ENCODE measurements around the gene DOCK8. TPM values are rescaled to one million over a fixed set of nuclear protein-coding genes. Genes with fewer than 3 reads are reported as not detected.
"Not testable (repeated sequence)": the region's sequence is repeated elsewhere in the genome, so short reads cannot be mapped to it uniquely, and the experiment has no call there.

The DOCK8 gene
- total RNA-seq (2014; rRNA removed; shearing (Covaris generic)) = 0.12 and 0.69 TPM in 2 replicates
- 0.70 TPM in 1 of 2 replicates, not detected in the other for polyA plus RNA-seq (2014; cell fraction: nucleus; rRNA removed)

- peak; percentile 12 for DNase-seq (ENCODE audit: extremely low read depth, low read depth)
These were observed at the start of gene DOCK8 for GRCh38 chr9:214648-215493. DOCK8 (plus strand) TSS chr9:214865; CDS start chr9:214977, 112 bp downstream.

GRCh38 chr9:169757-170156, 44.9 kb upstream of the DOCK8 start:
- not testable (repeated sequence) for DNase-seq (ENCODE audit: extremely low read depth, low read depth)

DNA sequence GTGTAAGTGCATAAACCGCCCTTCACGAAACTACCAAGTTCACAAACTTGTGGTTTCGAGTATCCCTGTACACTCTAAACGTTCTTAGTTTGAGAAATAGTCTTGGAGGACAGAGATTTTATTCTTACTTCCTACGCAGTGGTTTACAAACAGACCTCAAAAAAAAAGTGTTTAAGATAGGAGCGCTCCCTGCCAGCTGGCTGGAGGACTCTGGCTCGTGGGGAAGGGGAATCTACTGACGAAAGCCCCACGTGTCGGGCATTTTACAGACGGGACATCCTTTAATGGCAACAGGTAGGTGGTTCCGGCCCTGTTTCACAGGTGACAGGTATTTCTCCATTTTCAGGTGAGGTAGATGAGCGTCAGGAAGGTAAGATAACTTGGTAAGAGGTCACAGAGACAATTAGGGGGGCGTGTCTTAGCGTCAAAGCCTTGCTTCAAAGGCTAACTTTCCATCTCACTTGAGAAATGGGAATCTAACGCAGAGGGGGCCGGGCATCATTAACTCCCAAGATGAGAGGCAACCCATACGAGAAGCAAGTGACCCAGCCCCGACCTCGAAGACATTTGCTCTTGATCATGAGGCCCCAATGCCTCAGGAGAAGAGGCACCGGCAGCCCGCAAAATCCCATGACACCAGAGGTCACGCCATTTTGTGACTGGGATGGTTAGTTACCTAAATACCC, 36.4 kb upstream of the DOCK8 start:
- not testable (repeated sequence) for DNase-seq (ENCODE audit: extremely low read depth, low read depth)

- peak; percentile 55 for DNase-seq (ENCODE audit: extremely low read depth, low read depth)
These were observed 35.7 kb upstream of the DOCK8 start, which contains the start of gene ZNG1A for GRCh38 chr9:178970-179383. ZNG1A (minus strand) TSS chr9:179056; CDS start chr9:178969, 87 bp downstream.

- not testable (repeated sequence) for DNase-seq (ENCODE audit: extremely low read depth, low read depth)
These were observed 15.1 kb upstream of the DOCK8 start for GRCh38 chr9:199601-200000.

GRCh38 chr9:206481-206880, 8.2 kb upstream of the DOCK8 start:
- no peak for DNase-seq (ENCODE audit: extremely low read depth, low read depth)

GRCh38 chr9:209143-209758, 5.4 kb upstream of the DOCK8 start:
- DNase-seq (ENCODE audit: extremely low read depth, low read depth) = no peak

- no peak for DNase-seq (ENCODE audit: extremely low read depth, low read depth)
These were observed 3.6 kb upstream of the DOCK8 start for GRCh38 chr9:211036-211435.

DNA sequence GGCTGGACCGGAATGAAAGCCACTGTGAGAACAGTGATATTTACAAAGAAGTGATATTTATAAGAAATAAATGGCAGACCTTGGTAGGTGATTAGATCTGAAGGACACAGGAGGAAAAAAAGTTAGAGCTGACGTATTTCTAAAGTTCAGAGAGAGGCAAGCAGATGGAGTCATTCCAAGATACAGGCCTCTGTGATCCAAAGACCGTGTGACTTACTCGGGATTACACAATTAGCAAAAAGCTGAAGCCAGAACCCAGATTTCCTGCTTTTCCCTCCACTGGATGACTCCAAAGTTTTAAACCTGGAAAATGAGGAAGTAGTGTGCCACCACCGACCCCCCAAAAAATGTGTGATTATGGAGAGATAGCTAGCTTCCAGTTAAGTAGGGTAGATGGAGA, 3.1 kb upstream of the DOCK8 start:
- no peak for DNase-seq (ENCODE audit: extremely low read depth, low read depth)

GRCh38 chr9:212297-212696, 2.4 kb upstream of the DOCK8 start:
- DNase-seq (ENCODE audit: extremely low read depth, low read depth) = no peak

DNA sequence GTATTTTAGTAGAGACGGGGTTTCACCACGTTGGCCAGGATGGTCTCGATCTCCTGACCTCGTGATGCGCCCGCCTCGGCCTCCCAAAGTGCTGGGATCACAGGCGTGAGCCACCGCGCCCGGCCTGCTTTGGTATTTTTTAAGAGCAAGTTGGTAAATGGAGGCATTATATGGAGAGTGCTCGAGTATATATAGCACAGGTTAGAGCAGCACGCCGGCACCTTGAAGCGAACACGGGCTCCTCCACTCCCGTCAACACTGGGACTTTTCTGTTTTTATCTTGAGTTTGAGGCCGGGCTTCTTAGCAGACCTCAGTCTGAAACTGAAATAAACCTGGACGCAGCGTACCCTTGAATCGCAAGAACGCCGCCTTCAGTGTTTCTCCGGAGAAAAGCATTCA, 764 bp upstream of the DOCK8 start:
- not testable (repeated sequence) for DNase-seq (ENCODE audit: extremely low read depth, low read depth)

DNA sequence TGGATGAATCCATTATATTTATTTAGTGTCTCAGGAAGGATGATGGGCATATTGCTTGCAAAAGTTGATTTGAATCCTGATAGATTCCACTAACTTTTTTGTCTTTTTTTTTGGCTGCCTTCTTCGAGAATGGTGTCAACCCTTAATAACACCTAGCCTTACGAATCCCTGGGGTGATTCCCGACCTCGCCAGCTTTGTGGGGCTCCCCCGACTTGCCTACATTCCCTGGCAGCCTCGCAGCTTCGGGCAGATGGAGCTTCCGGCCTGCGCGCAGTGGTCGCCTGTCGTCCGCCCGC, 366 bp upstream of the DOCK8 start:
- DNase-seq (ENCODE audit: extremely low read depth, low read depth) = no peak

- DNase-seq (ENCODE audit: extremely low read depth, low read depth) = no peak
These were observed 1.0 kb downstream of the DOCK8 start for GRCh38 chr9:215631-216155.

DNA sequence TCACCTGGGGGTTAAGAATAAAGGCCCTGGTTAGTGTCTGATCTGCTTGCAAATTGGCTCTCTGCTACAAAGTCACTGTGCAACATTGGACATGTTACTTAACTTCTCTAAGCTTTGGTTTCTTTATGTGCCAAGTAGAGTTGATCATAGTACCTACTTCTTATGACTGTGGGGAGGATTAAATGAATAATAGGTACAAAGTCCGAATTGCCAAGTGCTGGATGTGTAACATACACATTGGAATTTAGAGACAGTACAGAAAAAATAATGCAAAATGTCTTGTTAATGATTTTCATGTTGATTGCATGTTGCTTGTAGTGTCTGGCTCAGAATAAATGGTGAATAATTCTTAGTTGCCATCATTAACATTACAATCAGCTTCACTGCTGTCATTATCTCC, 2.2 kb downstream of the DOCK8 start:
- DNase-seq (ENCODE audit: extremely low read depth, low read depth) = no peak

DNA sequence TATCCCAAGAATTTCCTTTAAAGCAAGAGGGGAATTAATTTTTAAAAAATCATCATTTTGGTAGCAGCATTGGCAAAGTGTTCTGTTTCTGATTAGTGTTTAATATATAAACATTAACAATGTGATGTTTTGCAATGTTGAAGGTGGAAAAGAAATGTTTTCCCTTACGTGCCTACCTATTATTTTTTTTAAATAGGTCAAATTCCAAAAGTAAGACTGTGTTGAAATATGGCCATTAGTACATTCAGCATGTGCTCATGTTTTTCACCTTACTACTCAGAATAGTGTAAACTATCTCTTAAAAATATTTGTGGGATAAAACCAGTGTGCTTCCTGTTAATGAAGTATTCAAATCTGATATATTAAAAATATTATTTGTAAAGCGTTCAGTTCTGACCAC, 3.3 kb downstream of the DOCK8 start:
- no peak for DNase-seq (ENCODE audit: extremely low read depth, low read depth)

- not testable (repeated sequence) for DNase-seq (ENCODE audit: extremely low read depth, low read depth)
These were observed 4.4 kb downstream of the DOCK8 start for GRCh38 chr9:219036-219435.

- no peak for DNase-seq (ENCODE audit: extremely low read depth, low read depth)
These were observed 5.2 kb downstream of the DOCK8 start for GRCh38 chr9:219670-220365.

DNA sequence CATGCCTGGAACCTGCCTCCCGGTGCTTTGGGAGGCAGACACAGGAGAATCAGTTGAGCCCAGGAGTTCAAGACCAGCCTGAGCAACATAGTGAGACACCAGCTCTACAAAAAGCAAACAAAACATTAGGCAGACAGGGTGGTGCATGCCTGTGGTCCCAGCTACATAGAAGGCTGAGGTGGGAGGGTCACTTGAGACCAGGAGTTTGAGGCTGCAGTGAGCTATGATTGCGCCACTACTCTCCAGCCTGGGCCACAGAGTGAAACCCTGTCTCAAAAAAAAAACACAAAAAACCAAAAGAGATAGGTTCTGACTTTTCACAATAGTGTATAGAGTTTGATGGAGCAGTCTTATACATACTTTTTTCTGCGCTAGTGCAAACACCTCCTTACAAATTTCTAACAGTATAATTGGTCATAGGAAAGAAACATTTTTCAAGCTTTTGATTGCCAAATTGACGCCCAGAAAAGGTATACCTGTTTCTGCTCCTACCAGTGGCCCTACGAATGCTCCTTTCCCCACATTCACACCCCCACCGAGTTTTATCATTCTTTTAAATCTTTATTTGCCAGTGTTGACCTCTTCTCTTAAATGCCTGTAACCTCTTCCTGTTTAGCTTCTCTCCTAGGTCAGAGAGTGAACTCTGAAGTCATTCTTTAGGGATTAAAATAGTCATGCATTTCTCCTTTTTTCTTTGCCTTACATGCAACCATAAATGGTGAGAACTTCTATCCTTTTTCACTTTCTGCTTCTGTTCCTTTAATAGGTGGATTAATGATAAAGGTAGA, 7.5 kb downstream of the DOCK8 start:
- no peak for DNase-seq (ENCODE audit: extremely low read depth, low read depth)

DNA sequence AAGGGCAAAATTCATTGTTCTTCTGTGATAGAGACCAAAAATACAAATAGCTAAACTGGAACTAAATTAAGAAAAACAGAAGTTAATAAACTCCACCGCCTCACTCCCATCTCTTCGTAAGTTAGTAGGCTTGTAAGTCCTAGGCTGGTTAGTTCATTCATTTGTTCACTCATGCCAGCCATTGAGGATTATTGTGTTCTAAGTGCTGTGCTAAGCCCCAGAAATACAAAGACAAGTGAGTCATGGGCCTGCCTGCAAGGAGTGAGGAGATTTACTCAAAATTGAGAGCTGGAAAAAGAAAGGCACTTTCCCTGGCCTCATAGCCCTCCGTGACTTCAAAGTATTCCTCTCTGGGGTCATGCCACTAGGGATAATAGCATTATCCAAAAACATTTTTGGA, 8.5 kb downstream of the DOCK8 start:
- no peak for DNase-seq (ENCODE audit: extremely low read depth, low read depth)

GRCh38 chr9:224026-224425, 9.4 kb downstream of the DOCK8 start:
- DNase-seq (ENCODE audit: extremely low read depth, low read depth) = no peak
